Stimulated activated naive CD8-positive, alpha-beta T cell treated with anti-CD3 and anti-CD28 coated beads, Interleukin-15, Interleukin-2, amounts not matched to agents 100 U/mL and 50 U/mL, for 24 hours (primary cell): ENCODE measurements around the gene CRTAC1.
A peak's percentile ranks its signal among the peaks of the same experiment; 100 is the strongest.
"Not testable (repeated sequence)": the region's sequence is repeated elsewhere in the genome, so short reads cannot be mapped to it uniquely, and the experiment has no call there.

ENCODE experiments used
- ATAC-seq: fragments of 150-1000 bp; cut with Tn5 transposase; one replicate; pipeline ENCODE4 v1.10.0; 2021
- DNase-seq: peaks from one replicate; pipeline ENCODE4 v3.0.0; 2021

CRTAC1 gene

GRCh38 chr10:97842656-97843280 lies 187.7 kb downstream of the CRTAC1 start:
- no peak for DNase-seq
- no peak for ATAC-seq

DNA sequence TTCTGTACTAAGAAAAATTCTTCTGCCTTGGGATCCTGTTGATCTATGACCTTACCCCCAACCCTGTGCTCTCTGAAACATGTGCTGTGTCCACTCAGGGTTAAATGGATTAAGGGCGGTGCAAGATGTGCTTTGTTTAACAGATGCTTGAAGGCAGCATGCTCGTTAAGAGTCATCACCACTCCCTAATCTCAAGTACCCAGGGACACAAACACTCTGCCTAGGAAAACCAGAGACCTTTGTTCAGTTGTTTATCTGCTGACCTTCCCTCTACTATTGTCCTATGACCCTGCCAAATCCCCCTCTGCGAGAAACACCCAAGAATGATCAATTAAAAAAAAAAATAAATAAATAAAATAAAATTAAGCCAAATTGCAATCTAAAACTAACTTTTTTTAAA lies 188.3 kb downstream of the CRTAC1 start:
- not testable (repeated sequence) for ATAC-seq, DNase-seq

GRCh38 chr10:97841166-97841565 lies 189.3 kb downstream of the CRTAC1 start:
- not testable (repeated sequence) for DNase-seq, ATAC-seq

DNA sequence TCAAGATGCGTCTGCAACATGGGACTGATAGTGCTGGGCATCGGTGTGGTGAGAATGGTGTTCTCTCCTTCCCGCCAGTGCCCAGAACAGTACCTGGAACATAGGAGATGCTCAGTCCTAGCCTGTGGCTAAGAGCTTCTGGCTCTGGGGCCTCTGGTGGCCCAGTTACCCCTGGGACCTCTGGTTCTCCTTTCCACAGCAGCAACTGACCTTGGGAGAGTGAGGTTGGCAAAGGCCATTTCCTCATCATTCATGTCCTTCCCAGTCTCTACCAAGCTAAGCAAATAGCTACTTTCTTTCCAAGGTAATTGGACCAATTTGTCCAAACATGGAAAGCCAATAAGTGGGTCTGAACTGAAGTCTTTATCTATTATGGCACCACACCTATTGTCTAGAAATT lies 192.3 kb downstream of the CRTAC1 start:
- no peak for ATAC-seq
- DNase-seq: no peak

GRCh38 chr10:97836446-97836845 lies 194.0 kb downstream of the CRTAC1 start:
- DNase-seq (no peak), ATAC-seq (no peak)

DNA sequence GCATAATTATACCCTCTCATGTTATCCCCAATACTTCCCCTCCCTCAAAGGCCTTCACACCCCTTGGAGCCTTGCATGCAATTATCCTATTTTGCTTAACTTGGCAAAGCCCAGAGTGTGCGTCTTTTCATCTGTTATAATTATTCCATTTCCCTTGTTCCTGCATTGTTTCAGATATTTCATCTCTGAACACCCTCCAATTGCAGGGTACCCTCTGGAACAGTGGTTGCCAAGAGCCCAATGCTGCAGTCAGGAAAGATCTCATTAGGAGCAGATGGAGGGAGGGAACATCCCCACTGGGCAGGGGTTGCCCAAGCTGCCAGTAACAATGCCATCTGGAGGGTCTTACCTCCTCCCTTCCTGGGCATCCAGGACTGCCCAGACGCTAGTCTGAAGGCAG lies 199.2 kb downstream of the CRTAC1 start:
- DNase-seq (no peak), ATAC-seq (no peak)

DNA sequence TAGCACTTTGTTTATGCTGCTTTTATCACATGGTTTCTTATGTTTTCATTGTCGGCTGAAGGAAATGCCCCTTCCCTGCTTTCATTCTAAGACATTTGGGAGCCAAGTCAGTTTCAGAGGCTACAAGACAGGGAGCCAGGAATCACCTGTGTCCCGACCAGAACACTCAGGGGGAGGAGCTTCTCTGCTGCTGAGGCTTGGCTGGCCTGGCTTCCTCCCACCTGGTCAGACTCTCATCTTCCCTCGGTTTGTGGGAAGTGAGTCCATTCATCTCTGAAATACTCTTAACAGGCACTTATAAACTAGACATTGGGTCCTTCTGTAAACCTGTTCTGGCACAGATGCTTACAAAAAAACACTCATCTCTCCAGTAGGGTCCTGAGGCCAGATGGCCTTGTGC lies 200.4 kb downstream of the CRTAC1 start:
- no peak for ATAC-seq

DNA sequence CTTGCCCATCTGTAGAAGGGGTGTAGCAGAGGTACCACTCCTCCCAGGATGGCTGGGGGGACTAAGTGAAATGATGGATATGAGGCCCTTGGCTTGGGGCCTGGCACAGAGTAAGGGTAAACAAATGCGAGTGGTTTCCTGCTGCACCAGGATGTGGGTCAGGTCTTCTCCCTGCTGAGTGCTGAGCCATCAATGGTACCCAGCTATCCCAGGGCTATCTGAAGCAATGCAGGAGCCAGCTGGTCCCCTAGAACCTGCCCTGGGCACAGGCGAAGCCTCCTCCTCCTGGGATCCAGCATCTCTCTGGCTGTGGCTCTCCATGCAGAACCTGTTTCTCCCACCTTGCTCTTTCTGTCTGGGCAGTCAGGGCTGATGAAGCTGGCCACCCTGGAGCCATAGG lies 201.7 kb downstream of the CRTAC1 start:
- peak; percentile 24 for ATAC-seq
- no peak for DNase-seq

More for the DNA sequence above, 200.4 kb downstream of the CRTAC1 start:
- no peak for DNase-seq

DNA sequence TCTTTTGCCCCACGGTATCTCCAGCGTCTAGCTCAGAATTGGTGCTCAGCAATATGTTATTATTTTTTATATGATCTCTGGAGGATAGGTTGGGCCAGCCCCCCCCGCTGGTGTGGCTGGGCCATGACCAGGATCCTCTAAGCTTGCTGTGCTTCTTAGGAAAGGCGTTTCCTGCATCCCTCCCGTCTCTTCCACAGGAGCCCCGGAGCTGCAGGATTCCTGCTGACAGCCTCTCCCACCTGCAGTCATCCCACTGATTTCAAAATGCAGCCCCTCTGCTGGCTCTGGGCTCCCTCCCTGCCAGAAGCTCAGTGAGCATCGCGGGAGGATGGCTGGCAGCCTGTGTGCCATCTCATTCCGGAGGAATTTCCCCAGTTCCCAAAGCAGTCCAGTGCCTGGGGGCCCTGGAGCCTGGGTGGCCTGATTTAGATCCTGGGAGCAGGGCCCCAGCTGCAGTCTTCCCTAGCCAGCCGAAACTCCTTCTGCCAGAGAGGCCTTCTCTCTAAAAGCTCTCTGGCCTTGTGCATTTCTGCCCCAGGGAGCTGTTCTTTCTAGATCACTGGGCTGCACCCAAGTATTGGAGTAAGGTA lies 202.6 kb downstream of the CRTAC1 start:
- DNase-seq (no peak), ATAC-seq (no peak)

DNA sequence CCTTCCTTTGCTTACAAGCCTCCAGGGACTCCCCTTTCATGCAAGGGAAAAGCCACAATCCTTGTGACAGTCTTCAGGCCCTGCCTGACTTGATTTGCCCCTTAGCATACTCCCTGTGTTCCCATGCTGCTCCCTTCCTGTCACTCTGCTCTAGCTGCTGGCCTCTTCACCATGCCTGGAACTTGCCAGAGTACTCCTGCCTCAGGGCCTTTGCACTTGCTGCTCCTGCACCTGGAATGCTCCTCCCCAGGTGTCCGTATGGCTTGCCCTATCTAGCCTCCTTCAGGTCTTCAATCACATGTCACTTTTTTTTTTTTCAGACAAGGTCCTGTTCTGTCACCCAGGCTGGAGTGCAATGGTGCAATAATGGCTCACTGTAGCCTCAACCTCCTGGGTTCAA lies 203.5 kb downstream of the CRTAC1 start:
- ATAC-seq: no peak
- no peak for DNase-seq

DNA sequence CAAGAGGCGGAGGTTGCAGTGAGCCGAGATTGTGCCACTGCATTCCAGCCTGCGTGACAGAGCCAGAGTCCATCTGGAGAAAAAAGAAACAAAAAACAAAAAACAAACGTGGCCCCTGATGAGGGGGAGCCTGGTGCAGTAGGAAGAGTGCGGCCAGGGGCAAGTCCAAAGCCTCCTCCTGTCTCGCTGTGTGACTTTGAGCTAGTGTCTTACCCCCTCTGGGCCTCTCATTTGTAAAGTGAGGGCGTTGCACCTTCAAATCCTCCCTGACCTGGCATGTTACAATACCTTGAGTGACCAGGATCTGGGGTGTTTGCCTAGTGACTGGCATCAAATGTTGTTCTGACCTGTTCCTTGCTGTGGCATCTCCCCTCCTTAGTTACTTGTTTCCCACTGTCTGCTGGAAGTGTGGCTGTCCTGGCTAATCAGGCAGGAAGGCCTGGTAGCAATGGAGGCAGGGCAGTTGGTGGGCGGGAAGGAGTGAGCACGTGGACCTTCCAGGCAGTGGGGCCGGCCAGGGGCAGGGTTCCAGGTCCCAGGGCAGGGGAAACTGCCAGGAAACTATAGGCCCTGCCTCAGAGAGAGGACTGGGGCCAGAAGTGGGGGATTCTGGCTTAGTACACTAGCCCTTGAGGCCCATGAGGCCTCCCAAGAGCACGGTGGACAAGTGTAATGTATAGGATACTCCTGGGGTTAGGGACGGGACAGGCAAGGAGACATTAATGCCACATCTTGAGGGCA lies 205.2 kb downstream of the CRTAC1 start:
- ATAC-seq (no peak), DNase-seq (no peak)

- ATAC-seq (no peak), DNase-seq (no peak)
Observed at GRCh38 chr10:97823734-97824133, 206.7 kb downstream of the CRTAC1 start.

DNA sequence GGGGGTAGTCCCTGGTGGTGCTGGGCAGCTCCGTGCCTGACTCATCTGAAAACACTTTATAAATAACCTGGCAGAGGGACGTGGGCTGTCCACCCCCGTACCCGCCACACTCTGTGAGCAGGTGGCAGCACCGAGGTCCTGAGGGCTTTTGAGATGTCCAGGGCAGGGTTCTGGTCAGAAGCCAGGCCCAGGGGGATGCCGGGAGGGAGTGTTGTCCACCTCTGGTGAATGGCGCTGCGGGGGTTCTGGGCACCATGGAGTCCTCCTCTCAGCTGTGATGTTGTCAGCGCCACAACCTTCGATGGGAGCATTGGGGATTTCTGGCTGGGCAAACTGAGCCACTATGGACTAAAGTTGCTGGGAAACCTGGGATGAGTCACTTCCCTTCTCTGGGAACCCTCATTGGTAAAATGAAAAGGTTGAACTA lies 208.1 kb downstream of the CRTAC1 start:
- peak; percentile 36 for ATAC-seq
- DNase-seq: no peak

- ATAC-seq: no peak
- no peak for DNase-seq
Observed at GRCh38 chr10:97821308-97822038, 208.9 kb downstream of the CRTAC1 start.

GRCh38 chr10:97820096-97820704 lies 210.2 kb downstream of the CRTAC1 start:
- DNase-seq (no peak), ATAC-seq (no peak)

GRCh38 chr10:97818572-97818971 lies 211.8 kb downstream of the CRTAC1 start:
- DNase-seq: no peak
- no peak for ATAC-seq

DNA sequence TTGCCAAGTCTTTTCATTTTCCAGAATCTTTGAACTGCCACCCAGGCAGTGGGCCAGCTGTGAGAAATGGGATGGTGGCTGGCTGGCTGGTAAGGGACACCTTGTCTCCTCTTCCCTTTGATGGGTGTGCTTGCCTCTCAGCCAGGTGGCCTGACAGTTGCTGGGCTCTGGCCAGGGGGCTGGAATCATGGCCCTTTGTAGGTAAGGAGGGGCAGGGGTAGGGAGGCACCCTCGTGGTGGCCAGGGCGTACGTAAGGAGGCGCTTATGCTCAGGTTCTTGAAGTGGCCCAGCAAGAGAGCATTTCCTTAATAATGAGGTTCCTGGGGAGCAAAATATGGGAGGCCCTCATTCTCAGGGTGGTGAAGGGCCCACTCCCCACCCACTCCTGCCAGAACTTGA lies 213.8 kb downstream of the CRTAC1 start:
- DNase-seq (no peak), ATAC-seq (no peak)
